Adrenal gland (tissue), 5 donors: Measurements from ENCODE around the gene PRIMA1.

Experiments
- POLR2A ChIP-seq, 2 donors: fragments of 450-650 bp; IDR thresholded peaks; one replicate each; pipeline ENCODE4 v1.6.1; 2017; ENCODE audit warnings: antibody characterized with exemption in 2 of 2, mild to moderate bottlenecking in 2 of 2, moderate library complexity in 1 of 2
- TF ChIP-seq, protein P1 (sequence below), 6 experiments: fragments of 450-650 bp in 4 of 6; fragments of 200-600 bp in 2 of 6; sonication (generic) in 1 of 6; IDR thresholded peaks; 1 replicate in 5 of 6; 2 replicates in 1 of 6; pipeline versions ENCODE4 v1.5.1 to v1.8.0; 2016 to 2021; ENCODE audit warnings: antibody characterized with exemption in 6 of 6, mild to moderate bottlenecking in 2 of 6, moderate library complexity in 1 of 6
- donor health status: DM: no; HTN: no; CAD: no.

DNA sequence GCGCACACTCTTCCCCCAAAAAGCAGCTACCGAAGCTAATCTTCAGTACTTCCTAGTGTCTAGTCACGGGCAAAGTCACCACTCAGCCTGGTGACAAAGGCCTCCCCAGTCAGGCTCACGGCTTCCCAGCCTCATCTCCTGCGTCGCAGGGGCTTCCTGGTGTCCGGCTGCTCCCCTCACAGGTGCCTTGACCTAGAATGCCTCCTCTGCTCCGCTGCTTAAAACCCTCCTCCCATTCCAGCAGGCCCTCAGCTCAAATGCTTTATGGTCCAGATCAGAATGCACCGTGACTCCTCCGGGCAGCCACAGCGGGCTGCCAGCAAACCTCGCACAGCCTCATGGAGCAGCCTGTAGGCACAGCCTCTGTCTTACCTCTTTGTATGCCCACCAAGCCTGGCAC lies 53.1 kb downstream of the PRIMA1 start:
- TF ChIP-seq, protein P1, sequence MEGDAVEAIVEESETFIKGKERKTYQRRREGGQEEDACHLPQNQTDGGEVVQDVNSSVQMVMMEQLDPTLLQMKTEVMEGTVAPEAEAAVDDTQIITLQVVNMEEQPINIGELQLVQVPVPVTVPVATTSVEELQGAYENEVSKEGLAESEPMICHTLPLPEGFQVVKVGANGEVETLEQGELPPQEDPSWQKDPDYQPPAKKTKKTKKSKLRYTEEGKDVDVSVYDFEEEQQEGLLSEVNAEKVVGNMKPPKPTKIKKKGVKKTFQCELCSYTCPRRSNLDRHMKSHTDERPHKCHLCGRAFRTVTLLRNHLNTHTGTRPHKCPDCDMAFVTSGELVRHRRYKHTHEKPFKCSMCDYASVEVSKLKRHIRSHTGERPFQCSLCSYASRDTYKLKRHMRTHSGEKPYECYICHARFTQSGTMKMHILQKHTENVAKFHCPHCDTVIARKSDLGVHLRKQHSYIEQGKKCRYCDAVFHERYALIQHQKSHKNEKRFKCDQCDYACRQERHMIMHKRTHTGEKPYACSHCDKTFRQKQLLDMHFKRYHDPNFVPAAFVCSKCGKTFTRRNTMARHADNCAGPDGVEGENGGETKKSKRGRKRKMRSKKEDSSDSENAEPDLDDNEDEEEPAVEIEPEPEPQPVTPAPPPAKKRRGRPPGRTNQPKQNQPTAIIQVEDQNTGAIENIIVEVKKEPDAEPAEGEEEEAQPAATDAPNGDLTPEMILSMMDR (IDR thresholded peaks at IDR 0.05), result no peak
- TF ChIP-seq POLR2A (IDR thresholded peaks at IDR 0.05), result no peak
